Tibial artery (tissue), 4 donors: ENCODE results near the gene NLE1.

Experiments
- DNase-seq, 2 donors: peaks; one replicate each; pipeline ENCODE4 v3.0.0-alpha.2; 2019
- H3K27ac ChIP-seq, 2 donors: fragments of 200-600 bp; sonication (generic) in 1 of 2; 1 replicate in 1 of 2; 2 replicates in 1 of 2; pipeline ENCODE4 v1.5.1; 2018 to 2019; ENCODE audit warnings: mild to moderate bottlenecking in 1 of 2
- H3K27me3 ChIP-seq, 2 donors: fragments of 200-600 bp; sonication (generic) in 1 of 2; one replicate each; pipeline versions ENCODE4 v1.5.1 to v1.6.0; 2016 to 2019
- H3K36me3 ChIP-seq, 3 donors: fragments of 200-600 bp; sonication (generic) in 2 of 3; one replicate each; pipeline ENCODE4 v1.5.1; 2016 to 2019; ENCODE audit warnings: mild to moderate bottlenecking in 2 of 3
- H3K4me1 ChIP-seq, 4 donors: fragments of 200-600 bp; sonication (generic) in 2 of 4; 1 replicate in 3 of 4; 2 replicates in 1 of 4; pipeline ENCODE4 v1.5.1; 2016 to 2019
- H3K4me3 ChIP-seq, 2 donors: fragments of 200-600 bp; sonication (generic) in 1 of 2; 1 replicate in 1 of 2; 2 replicates in 1 of 2; pipeline ENCODE4 v1.5.1; 2018 to 2019; ENCODE audit warnings: mild to moderate bottlenecking in 2 of 2
- H3K9me3 ChIP-seq, 3 donors: fragments of 200-600 bp; sonication (generic) in 1 of 3; one replicate each; pipeline ENCODE4 v1.5.1; 2016 to 2019
- CTCF ChIP-seq, 2 experiments: fragments of 200-600 bp in 1 of 2; fragments of 450-650 bp in 1 of 2; IDR thresholded peaks; one replicate each; pipeline ENCODE4 v1.5.1; 2017 to 2019; ENCODE audit warnings: antibody characterized with exemption in 2 of 2, mild to moderate bottlenecking in 1 of 2, moderate library complexity in 1 of 2
- intact Hi-C: fragments of 100-400 bp; cut with DNase I; formaldehyde crosslinking; loops from one replicate; pipeline ENCODE4 v1.15.0; 2023; ENCODE audit warnings: low total_unique reads

NLE1 gene

GRCh38 chr17:35141681-35142466 is at the start of gene NLE1:
NLE1 (minus strand) TSS chr17:35142303; CDS start chr17:35142275, 28 bp downstream.
- TF ChIP-seq CTCF (IDR thresholded peaks at IDR 0.05), result peak; percentile 78 to 98

GRCh38 chr17:35191001-35191695 is 49.0 kb upstream of the NLE1 start:
- Histone ChIP-seq H3K9me3 (no peaks in the 10 kb centered on the region), H3K4me3 (no peak overlapping the region), H3K27me3 (no peaks in the 10 kb centered on the region), H3K36me3 (no peaks in the 10 kb centered on the region), H3K27ac (no peak overlapping the region), H3K4me1 (no peaks in the 10 kb centered on the region)
- no peak for TF ChIP-seq CTCF (IDR thresholded peaks at IDR 0.05)
- DNase-seq, result no peak
- intact Hi-C loops, result no loop called here

More at GRCh38 chr17:35141681-35142466, at the start of gene NLE1:
- Histone ChIP-seq H3K9me3 (no peaks in the 10 kb centered on the region), H3K36me3 (peaks cover 15 to 32% (median 29%) of the 10 kb centered on the region in 3 donors), H3K4me1 (peaks cover 0 to 20% (median 11%) of the 10 kb centered on the region in 4 donors), H3K27me3 (no peaks in the 10 kb centered on the region), H3K27ac (peak within 1 kb of the TSS; percentile 12 to 26), H3K4me3 (peak within 1 kb of the TSS; percentile 79 to 97)
- peak; percentile 66 to 86 for DNase-seq
- intact Hi-C loops, result loop anchor here (5.0 kb wide), 1 partner anchor 100 kb away; the partner anchor contains the start of gene SLFN5

- H3K4me3 ChIP-seq, result no peak overlapping the region
- intact Hi-C loops, result no loop called here
- no peak for DNase-seq
Observed at GRCh38 chr17:35189291-35189690, 47.2 kb upstream of the NLE1 start.

GRCh38 chr17:35188111-35188510 is 46.0 kb upstream of the NLE1 start:
- no peak for TF ChIP-seq CTCF (IDR thresholded peaks at IDR 0.05)
- DNase-seq, result no peak
- Histone ChIP-seq H3K4me1 (no peaks in the 10 kb centered on the region), H3K27ac (no peak overlapping the region), H3K4me3 (no peak overlapping the region), H3K9me3 (no peaks in the 10 kb centered on the region), H3K27me3 (no peaks in the 10 kb centered on the region), H3K36me3 (no peaks in the 10 kb centered on the region)
- intact Hi-C loops, result no loop called here

More at GRCh38 chr17:35189291-35189690, 47.2 kb upstream of the NLE1 start:
- H3K4me1 ChIP-seq, result no peaks in the 10 kb centered on the region
- H3K9me3 ChIP-seq, result no peaks in the 10 kb centered on the region
- no peaks in the 10 kb centered on the region for H3K27me3 ChIP-seq
- TF ChIP-seq CTCF (IDR thresholded peaks at IDR 0.05), result no peak
- no peak overlapping the region for H3K27ac ChIP-seq
- H3K36me3 ChIP-seq, result no peaks in the 10 kb centered on the region

GRCh38 chr17:35187481-35187880 is 45.4 kb upstream of the NLE1 start:
- no peak for DNase-seq
- H3K4me1 ChIP-seq, result no peaks in the 10 kb centered on the region
- H3K36me3 ChIP-seq, result no peaks in the 10 kb centered on the region
- no peak overlapping the region for H3K27ac ChIP-seq
- TF ChIP-seq CTCF (IDR thresholded peaks at IDR 0.05), result no peak
- H3K27me3 ChIP-seq, result peaks cover 0 to 3% of the 10 kb centered on the region in 2 donors
- no peak overlapping the region for H3K4me3 ChIP-seq
- intact Hi-C loops, result no loop called here
- no peaks in the 10 kb centered on the region for H3K9me3 ChIP-seq
